Stimulated activated naive CD8-positive, alpha-beta T cell treated with anti-CD3 and anti-CD28 coated beads, Interleukin-15, amount 100 ng/mL, for 72 hours (primary cell): ENCODE data around the gene CCDC185.

Experiments
- ATAC-seq: fragments of 150-1000 bp; cut with Tn5 transposase; 2 replicates; pipeline ENCODE4 v1.10.0; 2021; ENCODE audit warnings: mild to moderate bottlenecking, moderate library complexity
- DNase-seq, 2 donors: peaks; one replicate each; pipeline ENCODE4 v3.0.0; 2021 to 2022
- H3K27ac Mint-ChIP-seq, 2 donors: one replicate each; pipeline ENCODE4 v1.8.0; 2022; ENCODE audit warnings: mild to moderate bottlenecking in 2 of 2, mixed read lengths in 2 of 2, moderate library complexity in 2 of 2
- H3K27me3 Mint-ChIP-seq: one replicate; pipeline ENCODE4 v1.8.0; 2022; ENCODE audit warnings: mixed read lengths
- H3K4me1 Mint-ChIP-seq: one replicate; pipeline ENCODE4 v1.8.0; 2022; ENCODE audit warnings: mild to moderate bottlenecking, mixed read lengths
- H3K4me3 Mint-ChIP-seq, 2 donors: one replicate each; pipeline ENCODE4 v1.8.0; 2022; ENCODE audit warnings: mild to moderate bottlenecking in 2 of 2, mixed read lengths in 2 of 2, moderate library complexity in 1 of 2
- H3K9me3 Mint-ChIP-seq, 2 donors: one replicate each; pipeline ENCODE4 v1.8.0; 2022; ENCODE audit warnings: mixed read lengths in 2 of 2

Gene CCDC185

DNA sequence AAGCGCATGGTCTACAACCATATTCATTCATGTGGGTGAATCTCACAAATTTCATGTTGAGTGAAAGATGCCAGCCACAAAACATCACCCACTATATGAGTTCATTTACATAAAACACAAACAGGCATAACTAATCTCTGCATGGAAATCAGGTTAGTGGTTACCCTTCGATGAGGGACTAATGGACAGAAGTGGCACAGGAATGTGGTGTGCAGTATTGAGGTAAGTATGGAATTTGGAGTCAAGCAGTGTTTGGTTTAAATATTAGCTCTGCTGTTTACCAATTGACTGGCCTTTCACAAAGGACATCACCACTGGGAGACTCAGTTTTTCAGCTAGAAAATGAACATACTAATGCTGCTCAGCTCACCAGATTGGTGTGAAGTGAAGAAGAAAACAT is 24.2 kb downstream of the CCDC185 start:
- Mint-ChIP-seq H3K27me3 (no peaks in the 10 kb centered on the region), H3K27ac (no peak overlapping the region), H3K9me3 (no peaks in the 10 kb centered on the region), H3K4me3 (no peak overlapping the region), H3K4me1 (no peaks in the 10 kb centered on the region)
- ATAC-seq (no peak), DNase-seq (no peak)

DNA sequence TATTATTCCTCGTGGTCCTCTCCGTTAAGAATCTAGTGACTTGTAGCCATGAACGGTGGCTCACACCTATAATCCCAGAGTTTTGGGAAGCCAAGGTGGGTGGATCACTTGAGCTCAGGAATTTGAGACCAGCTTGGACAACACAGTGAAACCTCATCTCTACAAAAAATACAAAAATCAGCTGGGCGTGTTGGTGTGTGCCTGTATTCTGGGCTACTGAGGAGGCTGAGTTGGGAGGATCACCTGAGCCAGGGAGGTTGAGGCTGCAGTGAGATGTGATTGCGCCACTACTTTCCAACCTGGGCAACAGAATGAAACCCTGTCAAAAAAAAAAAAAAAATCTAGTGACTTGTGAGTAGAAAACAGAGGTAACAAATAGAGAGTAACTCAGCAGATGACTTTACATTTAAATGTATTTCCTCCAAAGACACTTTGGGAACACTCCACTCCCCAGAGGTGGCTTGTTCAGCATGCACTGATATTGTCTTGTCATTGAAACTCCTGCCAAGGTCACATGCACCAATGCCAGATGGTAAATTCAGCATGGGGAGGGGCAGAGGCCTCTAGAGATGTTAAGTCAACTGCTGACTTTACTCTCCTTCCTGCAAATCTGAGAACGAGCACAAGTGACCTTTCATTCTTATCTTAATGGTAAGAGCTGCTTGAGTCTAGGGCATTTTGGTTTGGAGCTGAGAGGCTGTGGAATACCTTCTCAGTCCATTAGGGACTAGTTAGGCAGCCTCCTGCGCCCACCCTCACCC is 24.9 kb downstream of the CCDC185 start:
- Mint-ChIP-seq H3K27me3 (no peaks in the 10 kb centered on the region), H3K9me3 (no peaks in the 10 kb centered on the region), H3K4me1 (no peaks in the 10 kb centered on the region), H3K4me3 (no peak overlapping the region), H3K27ac (no peak overlapping the region)
- ATAC-seq, result no peak
- DNase-seq, result no peak

DNA sequence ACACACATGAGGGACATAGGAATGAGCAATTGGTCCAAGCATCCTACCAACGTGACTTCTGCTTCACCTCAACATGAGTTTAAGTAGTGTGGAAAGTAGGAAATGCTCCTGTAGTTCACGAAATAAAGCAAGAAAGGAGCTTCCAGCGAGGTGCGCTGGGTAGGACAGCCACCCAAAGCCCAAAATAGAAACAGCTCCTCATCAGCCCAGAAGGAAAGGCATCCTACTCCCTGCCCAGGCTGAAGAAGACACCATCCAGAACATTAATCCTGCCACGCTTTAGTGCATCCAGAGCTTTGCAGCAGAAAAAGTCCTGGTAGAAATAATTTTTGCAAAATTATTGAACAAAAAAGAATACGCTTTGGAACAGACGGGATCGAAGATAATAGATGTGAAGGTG is 25.9 kb downstream of the CCDC185 start:
- no peak overlapping the region for H3K4me3 Mint-ChIP-seq
- DNase-seq (no peak), ATAC-seq (no peak)
- no peaks in the 10 kb centered on the region for H3K9me3 Mint-ChIP-seq
- no peaks in the 10 kb centered on the region for H3K4me1 Mint-ChIP-seq
- no peaks in the 10 kb centered on the region for H3K27me3 Mint-ChIP-seq
- no peak overlapping the region for H3K27ac Mint-ChIP-seq

DNA sequence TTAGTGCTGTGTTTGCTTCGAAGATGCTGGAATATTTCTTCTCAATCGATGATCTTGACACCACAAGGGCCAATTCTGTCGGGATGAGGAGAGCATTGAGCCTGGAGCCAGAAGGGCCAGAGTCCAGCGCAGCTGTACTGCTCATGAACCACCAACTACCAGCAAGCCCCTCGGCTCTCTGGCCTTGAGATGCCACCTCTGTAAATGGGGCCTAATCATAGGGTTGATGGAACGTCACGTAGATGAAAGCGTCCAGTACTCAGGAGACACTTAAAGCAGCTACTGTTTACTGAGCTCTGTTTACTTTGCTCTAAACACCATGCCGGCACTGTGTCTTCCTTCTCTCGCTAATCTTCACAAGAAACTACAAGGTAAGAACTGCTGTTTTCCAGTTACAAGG is 26.3 kb downstream of the CCDC185 start:
- no peaks in the 10 kb centered on the region for H3K9me3 Mint-ChIP-seq
- no peaks in the 10 kb centered on the region for H3K4me1 Mint-ChIP-seq
- H3K4me3 Mint-ChIP-seq, result no peak overlapping the region
- DNase-seq (no peak), ATAC-seq (no peak)
- H3K27ac Mint-ChIP-seq, result no peak overlapping the region
- no peaks in the 10 kb centered on the region for H3K27me3 Mint-ChIP-seq

DNA sequence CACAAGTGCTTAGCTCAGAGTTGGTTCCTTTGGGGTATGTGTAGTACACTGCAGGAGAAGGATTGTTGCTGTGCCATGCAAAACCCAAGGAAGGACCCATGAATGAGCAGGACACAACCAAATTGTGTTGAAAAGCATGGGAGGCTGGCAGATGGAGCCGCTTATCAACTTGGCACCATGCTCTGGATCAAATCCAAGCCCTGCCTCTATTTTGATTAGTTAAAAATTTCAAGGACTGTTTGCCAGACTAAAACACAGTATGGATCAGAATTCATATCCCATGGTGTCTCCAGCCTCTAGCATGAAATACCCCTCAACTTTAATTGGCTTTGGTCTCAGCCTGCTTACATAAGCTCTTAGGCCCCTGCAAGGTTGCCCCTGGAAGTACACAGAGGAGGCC is 27.8 kb downstream of the CCDC185 start:
- Mint-ChIP-seq H3K4me1 (no peaks in the 10 kb centered on the region), H3K4me3 (no peak overlapping the region), H3K9me3 (no peaks in the 10 kb centered on the region), H3K27me3 (no peaks in the 10 kb centered on the region), H3K27ac (no peak overlapping the region)
- no peak for DNase-seq
- ATAC-seq, result no peak

DNA sequence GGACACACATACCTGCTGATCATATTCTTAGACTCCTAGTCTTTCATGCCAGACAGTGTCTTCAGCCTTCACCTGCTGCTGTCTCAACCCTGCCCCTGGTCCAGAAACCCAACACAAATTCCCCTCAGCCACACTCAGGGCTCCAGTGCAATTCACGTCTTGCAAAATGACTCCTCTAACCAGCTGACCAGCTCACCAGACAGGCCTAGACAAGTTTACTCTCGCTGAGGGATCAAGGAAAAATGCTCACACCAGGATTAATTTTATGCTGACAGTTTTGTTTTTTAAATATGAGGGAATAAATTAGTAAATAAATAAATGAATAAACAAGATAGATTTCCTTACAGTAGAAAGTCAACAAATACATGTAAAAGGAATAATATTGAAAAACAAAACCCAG is 28.5 kb downstream of the CCDC185 start:
- DNase-seq (no peak), ATAC-seq (no peak)
- no peaks in the 10 kb centered on the region for H3K27me3 Mint-ChIP-seq
- H3K9me3 Mint-ChIP-seq, result no peaks in the 10 kb centered on the region
- H3K27ac Mint-ChIP-seq, result peak overlapping the region in 1 of 2 donors; percentile 30
- H3K4me1 Mint-ChIP-seq, result no peaks in the 10 kb centered on the region
- H3K4me3 Mint-ChIP-seq, result no peak overlapping the region

DNA sequence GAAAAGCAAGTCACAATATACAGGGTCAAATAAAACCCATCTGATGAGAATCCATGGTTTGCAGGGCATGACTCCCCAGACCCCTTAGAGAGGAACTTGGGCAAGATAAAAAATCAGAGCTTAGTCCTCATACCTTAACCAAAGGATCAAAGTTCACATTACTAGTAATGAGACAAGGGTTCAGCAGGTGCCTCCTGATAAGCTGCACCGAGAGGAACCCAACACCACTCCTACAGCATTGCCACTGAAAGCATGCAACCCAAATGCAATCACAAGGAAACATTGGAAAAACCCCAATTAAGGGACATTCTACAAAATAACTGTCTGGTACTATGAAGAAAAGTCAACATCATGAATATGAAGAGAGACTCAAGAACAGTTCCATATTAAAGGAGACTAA is 29.7 kb downstream of the CCDC185 start:
- ATAC-seq, result no peak
- Mint-ChIP-seq H3K9me3 (no peaks in the 10 kb centered on the region), H3K27me3 (no peaks in the 10 kb centered on the region), H3K27ac (no peak overlapping the region), H3K4me1 (no peaks in the 10 kb centered on the region), H3K4me3 (no peak overlapping the region)
- no peak for DNase-seq

DNA sequence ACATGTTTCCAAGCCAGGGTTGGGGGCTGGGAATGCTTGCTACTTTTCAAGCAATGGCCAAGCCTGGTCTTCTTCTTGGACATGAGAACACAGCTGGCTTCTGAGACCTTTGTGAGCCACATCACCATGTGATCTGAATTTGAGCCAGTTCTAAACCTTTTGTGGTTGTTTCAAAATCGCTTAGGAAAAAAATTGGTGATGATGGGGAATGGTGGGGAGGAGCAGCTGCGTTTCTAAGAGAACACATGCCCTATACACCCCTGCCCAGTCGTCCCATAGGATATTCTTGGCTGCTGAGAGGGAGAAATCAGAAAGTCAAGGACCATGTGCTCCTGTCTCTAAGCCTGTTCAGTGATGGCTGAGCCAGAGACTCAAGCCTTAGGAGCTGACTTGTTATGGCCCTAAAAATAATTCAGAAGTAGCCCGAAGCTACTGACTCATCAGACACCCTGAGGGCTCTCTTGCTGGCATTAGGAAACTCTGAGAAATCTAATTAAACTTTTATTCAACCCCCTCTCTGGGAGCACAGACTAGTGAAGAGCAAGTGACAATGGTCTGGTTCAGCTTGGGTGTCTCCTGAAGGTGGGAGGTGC is 30.5 kb downstream of the CCDC185 start:
- H3K27me3 Mint-ChIP-seq, result no peaks in the 10 kb centered on the region
- H3K4me3 Mint-ChIP-seq, result no peak overlapping the region
- ATAC-seq (no peak), DNase-seq (no peak)
- H3K9me3 Mint-ChIP-seq, result peaks cover 6% of the 10 kb centered on the region in 2 donors
- H3K27ac Mint-ChIP-seq, result peak overlapping the region in 1 of 2 donors; percentile 66
- H3K4me1 Mint-ChIP-seq, result no peaks in the 10 kb centered on the region

DNA sequence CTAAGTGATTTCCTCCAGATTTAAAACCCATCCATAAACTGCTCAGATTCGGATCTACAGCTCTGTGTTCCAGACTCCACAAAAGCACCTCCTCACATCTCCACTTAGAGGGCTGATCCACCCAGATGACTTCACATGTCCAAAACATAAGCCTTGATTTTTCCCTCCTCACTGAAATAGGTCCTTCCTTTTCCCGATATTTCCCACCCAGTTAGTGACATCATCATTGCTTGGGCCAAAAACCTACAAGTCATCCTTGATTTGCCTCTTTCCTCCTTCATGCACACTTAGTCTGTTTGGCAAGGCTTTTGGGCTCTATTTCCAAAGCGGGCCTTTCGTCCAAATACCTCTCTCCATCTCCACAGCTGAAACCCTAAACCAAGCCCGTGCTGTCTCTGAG is 32.3 kb downstream of the CCDC185 start:
- ATAC-seq (no peak), DNase-seq (no peak)
- H3K27me3 Mint-ChIP-seq, result no peaks in the 10 kb centered on the region
- peaks cover 6% of the 10 kb centered on the region in 2 donors for H3K9me3 Mint-ChIP-seq
- H3K4me1 Mint-ChIP-seq, result no peaks in the 10 kb centered on the region
- no peak overlapping the region for H3K4me3 Mint-ChIP-seq
- H3K27ac Mint-ChIP-seq, result no peak overlapping the region

DNA sequence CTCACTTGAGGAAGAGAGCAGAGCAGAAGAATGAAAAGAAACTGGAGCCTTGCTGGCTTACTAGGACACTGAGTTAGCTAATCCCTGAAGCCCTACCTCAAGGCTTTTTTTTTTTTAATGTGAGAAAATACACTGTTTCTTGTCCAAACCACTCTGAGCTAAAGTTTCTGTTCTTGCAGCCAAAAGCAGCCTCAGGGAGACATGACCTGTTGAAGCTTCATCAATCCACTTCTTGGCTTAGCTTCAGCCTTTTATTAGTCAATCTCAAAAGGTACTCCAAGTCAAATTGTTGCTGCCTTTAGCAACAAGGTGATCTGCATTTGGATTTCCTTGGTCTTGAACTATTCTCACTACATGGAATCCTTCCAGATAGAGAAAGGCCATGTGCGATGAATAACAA is 33.7 kb downstream of the CCDC185 start:
- H3K4me3 Mint-ChIP-seq, result no peak overlapping the region
- H3K9me3 Mint-ChIP-seq, result peaks cover 6% of the 10 kb centered on the region in 2 donors
- ATAC-seq (no peak), DNase-seq (no peak)
- H3K27ac Mint-ChIP-seq, result no peak overlapping the region
- no peaks in the 10 kb centered on the region for H3K4me1 Mint-ChIP-seq
- H3K27me3 Mint-ChIP-seq, result no peaks in the 10 kb centered on the region

DNA sequence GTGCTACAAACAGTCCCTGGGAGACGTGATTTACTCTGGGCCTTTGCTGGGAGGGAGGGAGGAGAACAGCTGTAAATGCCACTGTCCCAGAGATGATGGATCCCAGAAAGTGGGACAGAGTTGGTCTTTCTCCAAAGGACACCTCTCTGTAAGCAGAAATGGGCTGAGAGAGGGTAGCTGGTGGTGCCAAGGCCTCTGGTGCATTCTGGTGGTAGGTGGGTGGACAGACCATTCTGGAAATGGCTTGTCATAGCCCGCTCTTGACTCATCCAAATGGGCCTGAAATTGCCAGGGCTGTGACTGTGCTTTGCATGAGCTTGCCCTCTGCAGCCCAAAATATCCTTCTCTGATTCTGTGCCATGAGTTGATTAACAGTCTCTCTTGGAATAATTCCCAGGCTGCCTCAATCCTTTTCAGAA is 36.1 kb downstream of the CCDC185 start:
- Mint-ChIP-seq H3K9me3 (peaks cover 6% of the 10 kb centered on the region in 2 donors), H3K27me3 (no peaks in the 10 kb centered on the region), H3K4me3 (no peak overlapping the region), H3K27ac (no peak overlapping the region), H3K4me1 (no peaks in the 10 kb centered on the region)
- no peak for ATAC-seq
- DNase-seq, result no peak

DNA sequence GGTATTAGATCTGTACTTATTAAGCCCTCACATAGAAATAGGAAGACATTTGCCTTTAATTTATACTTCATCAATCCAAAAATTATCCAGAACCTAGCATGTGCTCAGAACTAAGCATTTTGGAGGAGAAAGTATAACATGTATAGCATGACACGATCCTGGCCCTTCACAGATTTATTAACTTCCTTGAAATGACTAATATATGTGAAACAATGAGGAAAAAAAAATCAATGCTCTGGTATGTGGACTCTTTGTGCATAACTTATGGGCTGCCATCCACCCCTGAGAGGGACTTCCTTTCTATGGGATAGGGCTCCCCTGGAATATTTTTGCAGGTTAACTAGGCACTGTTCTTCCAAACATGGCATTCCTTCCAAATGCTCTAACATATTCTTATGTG is 36.6 kb downstream of the CCDC185 start:
- H3K27me3 Mint-ChIP-seq, result no peaks in the 10 kb centered on the region
- no peaks in the 10 kb centered on the region for H3K4me1 Mint-ChIP-seq
- H3K9me3 Mint-ChIP-seq, result peaks cover 6% of the 10 kb centered on the region in 2 donors
- no peak overlapping the region for H3K27ac Mint-ChIP-seq
- ATAC-seq (no peak), DNase-seq (no peak)
- no peak overlapping the region for H3K4me3 Mint-ChIP-seq

DNA sequence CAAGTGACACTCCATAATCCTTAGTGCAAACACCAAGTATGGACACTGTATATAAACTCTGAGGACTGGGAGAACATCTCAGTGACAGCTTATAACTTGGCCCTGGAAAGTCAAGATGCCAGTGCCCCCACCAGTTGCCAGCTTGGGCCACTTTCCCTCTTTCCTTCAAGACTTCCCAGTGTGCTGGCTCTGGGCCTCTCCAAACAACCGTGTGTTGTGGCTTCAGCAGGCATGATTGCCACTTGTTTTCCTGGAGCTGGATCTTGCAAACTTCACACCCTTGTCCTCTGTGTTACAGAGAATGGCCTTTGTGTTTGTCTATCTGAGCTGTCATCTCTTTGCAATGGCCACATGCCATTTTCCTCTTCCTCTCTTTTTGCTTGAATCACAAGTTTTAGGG is 37.0 kb downstream of the CCDC185 start:
- H3K4me1 Mint-ChIP-seq, result no peaks in the 10 kb centered on the region
- DNase-seq (no peak), ATAC-seq (no peak)
- H3K27ac Mint-ChIP-seq, result no peak overlapping the region
- H3K9me3 Mint-ChIP-seq, result peaks cover 6% of the 10 kb centered on the region in 2 donors
- no peaks in the 10 kb centered on the region for H3K27me3 Mint-ChIP-seq
- no peak overlapping the region for H3K4me3 Mint-ChIP-seq

DNA sequence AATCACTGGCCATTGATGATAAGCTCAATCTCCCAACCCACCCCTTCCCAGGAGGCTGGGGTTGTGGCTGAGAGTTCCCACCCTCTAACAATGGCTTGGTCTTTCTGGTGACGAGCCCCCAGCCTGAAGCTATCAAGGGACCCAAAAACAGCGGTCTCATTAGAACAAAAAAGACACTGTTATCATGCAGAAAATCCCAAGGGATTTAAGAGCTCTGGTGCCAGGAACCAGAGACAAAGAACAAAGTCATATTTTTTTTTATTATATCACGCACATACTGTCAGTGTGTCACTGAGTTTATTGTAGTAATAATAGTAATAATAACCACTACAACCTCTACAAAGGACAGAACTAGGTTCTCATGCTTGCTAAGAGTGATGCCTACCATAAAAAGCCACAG is 43.9 kb downstream of the CCDC185 start:
- Mint-ChIP-seq H3K4me1 (no peaks in the 10 kb centered on the region), H3K27ac (no peak overlapping the region), H3K27me3 (no peaks in the 10 kb centered on the region), H3K9me3 (peaks cover 0 to 12% of the 10 kb centered on the region in 2 donors), H3K4me3 (no peak overlapping the region)
- ATAC-seq (no peak), DNase-seq (no peak)

DNA sequence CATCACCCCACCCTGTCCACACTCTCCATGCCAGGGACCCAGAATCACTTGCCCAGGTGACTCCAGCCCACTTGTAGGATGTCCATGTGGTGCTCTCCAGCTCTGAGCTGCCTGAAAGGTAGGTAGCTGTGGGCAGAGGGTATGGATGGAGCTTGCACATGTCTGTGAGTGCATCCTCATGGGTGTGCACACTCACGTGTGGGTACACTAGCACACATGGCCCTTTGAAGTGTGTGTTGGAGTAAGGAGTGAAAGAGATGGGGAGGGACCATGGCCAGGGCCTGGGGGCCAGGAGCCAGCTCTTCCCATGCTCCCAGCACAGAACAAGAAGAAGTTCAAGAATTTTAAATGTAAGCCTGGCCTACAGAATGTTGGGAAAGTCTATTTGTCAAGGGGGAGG is 50.2 kb downstream of the CCDC185 start:
- DNase-seq, result no peak
- ATAC-seq, result no peak
- peak overlapping the region in 1 of 2 donors; percentile 46 for H3K27ac Mint-ChIP-seq
- H3K27me3 Mint-ChIP-seq, result no peaks in the 10 kb centered on the region
- peaks cover 13 to 38% of the 10 kb centered on the region in 2 donors for H3K9me3 Mint-ChIP-seq
- H3K4me1 Mint-ChIP-seq, result no peaks in the 10 kb centered on the region
- no peak overlapping the region for H3K4me3 Mint-ChIP-seq

DNA sequence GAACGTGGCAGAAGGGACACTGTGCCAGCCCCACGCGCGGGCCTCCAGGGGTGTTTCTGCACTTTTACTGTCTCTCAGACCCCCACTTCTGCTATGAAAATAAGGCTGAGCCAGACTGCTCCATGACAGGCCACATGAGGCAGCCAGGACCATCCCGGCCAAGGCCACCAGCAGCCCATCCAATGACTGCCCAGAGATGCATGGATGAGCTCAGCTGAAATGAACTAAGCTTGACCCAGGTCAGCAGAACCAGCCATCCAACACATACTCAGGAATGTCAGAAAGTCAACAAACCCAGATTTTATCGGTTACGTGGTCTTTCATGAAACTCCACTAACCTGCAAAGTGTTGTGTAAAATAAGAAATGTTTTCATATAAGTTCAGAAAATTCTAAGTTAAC is 51.2 kb downstream of the CCDC185 start:
- H3K4me1 Mint-ChIP-seq, result no peaks in the 10 kb centered on the region
- H3K4me3 Mint-ChIP-seq, result no peak overlapping the region
- no peaks in the 10 kb centered on the region for H3K27me3 Mint-ChIP-seq
- ATAC-seq (no peak), DNase-seq (no peak)
- H3K9me3 Mint-ChIP-seq, result peaks cover 13 to 38% of the 10 kb centered on the region in 2 donors
- H3K27ac Mint-ChIP-seq, result no peak overlapping the region
